PC-3 (cell line): ENCODE data around the gene HMG20A.

Source experiments
- CTCF ChIP-seq: fragments of 300-600 bp; sonication (generic); conservative IDR thresholded peaks from 2 replicates; pipeline ENCODE4 v1.5.1; 2017; ENCODE audit warnings: antibody characterized with exemption, low read depth, mild to moderate bottlenecking, low read length
- EZH2 ChIP-seq: fragments of 300-600 bp; sonication (generic); IDR thresholded peaks from one replicate; pipeline ENCODE4 v1.6.1; 2017; ENCODE audit warnings: antibody characterized with exemption, mild to moderate bottlenecking, low read length; ENCODE audit not compliant: unreplicated experiment
- EZH2phosphoT487 ChIP-seq: fragments of 300-600 bp; sonication (generic); IDR thresholded peaks from 2 replicates; pipeline ENCODE4 v1.6.1; 2018; ENCODE audit warnings: mild to moderate bottlenecking, antibody characterized with exemption, low read length, borderline replicate concordance

DNA sequence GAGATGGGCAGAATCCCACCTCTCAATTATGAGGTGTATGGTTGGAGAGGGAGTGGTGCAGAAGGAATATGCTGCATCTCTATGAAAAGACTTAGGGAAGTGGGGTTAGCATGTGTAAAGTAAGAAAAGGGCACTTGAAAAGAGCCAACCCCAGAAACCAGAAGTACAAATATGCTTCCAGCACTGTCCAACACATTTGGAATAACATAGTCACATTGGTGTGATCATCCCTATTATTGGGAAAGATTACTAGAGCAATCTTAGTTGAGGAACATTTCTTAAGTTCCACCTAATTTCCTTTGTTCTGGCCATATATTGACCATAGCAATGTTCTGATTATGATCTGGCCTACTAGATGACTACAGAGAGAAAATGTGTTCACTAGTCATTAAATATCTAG is 34.3 kb downstream of the HMG20A start:
- TF ChIP-seq CTCF, result no peak
- no peak for TF ChIP-seq EZH2
- no peak for TF ChIP-seq EZH2phosphoT487
